Gastroesophageal sphincter (tissue), 3 donors: ENCODE results near the gene S100Z.
"Not testable (repeated sequence)": the region's sequence is repeated elsewhere in the genome, so short reads cannot be mapped to it uniquely, and the experiment has no call there.

ENCODE experiments used
- EP300 ChIP-seq: sonication (generic); formaldehyde crosslinking; IDR thresholded peaks from one replicate; pipeline ENCODE4 v1.6.1; 2017; ENCODE audit warnings: antibody characterized with exemption, mild to moderate bottlenecking
- POLR2A ChIP-seq, 2 donors: fragments of 450-650 bp; IDR thresholded peaks; one replicate each; pipeline ENCODE4 v1.6.1; 2017; ENCODE audit warnings: antibody characterized with exemption in 2 of 2, mild to moderate bottlenecking in 2 of 2, moderate library complexity in 1 of 2
- POLR2AphosphoS5 ChIP-seq: sonication (generic); formaldehyde crosslinking; IDR thresholded peaks from one replicate; pipeline ENCODE4 v1.6.1; 2017; ENCODE audit warnings: antibody characterized with exemption
- TF ChIP-seq, protein P1 (sequence below), 4 experiments: fragments of 200-600 bp in 2 of 4; fragments of 450-650 bp in 2 of 4; sonication (generic) in 1 of 4; IDR thresholded peaks; one replicate each; pipeline ENCODE4 v1.5.1; 2017 to 2019; ENCODE audit warnings: antibody characterized with exemption in 4 of 4, mild to moderate bottlenecking in 2 of 4, moderate library complexity in 2 of 4

DNA sequence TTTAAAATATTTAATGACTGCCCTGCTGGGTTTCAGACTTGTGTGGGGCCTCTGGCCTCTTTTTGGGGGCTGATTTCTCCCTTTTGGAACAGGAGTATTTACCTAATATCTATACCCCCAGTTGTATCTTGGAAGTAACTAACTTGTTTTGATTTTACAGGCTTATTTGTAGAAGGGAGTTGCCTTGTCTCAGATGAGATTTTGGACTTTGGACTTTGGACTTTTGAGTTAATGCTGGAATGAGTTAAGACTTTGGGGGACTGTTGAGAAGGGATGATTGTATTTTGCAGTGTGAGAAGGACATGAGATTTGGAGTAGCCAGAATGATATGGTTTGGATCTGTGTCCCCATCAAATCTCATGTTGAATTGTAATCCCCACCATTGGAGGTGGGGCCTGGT lies 5.7 kb downstream of the S100Z start:
- TF ChIP-seq, protein P1, sequence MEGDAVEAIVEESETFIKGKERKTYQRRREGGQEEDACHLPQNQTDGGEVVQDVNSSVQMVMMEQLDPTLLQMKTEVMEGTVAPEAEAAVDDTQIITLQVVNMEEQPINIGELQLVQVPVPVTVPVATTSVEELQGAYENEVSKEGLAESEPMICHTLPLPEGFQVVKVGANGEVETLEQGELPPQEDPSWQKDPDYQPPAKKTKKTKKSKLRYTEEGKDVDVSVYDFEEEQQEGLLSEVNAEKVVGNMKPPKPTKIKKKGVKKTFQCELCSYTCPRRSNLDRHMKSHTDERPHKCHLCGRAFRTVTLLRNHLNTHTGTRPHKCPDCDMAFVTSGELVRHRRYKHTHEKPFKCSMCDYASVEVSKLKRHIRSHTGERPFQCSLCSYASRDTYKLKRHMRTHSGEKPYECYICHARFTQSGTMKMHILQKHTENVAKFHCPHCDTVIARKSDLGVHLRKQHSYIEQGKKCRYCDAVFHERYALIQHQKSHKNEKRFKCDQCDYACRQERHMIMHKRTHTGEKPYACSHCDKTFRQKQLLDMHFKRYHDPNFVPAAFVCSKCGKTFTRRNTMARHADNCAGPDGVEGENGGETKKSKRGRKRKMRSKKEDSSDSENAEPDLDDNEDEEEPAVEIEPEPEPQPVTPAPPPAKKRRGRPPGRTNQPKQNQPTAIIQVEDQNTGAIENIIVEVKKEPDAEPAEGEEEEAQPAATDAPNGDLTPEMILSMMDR (IDR thresholded peaks at IDR 0.05) = not testable (repeated sequence)
- TF ChIP-seq POLR2A (IDR thresholded peaks at IDR 0.05); POLR2AphosphoS5; EP300: not testable (repeated sequence)
